VCaP (cell line): ENCODE results near the gene EPHA8.

Source experiments
- H3K27ac ChIP-seq: fragments of 450-650 bp; 2 replicates; pipeline ENCODE4 v1.5.1; 2017
- CTCF ChIP-seq: fragments of 450-650 bp; conservative IDR thresholded peaks from 2 replicates; pipeline ENCODE4 v1.5.1; 2017; ENCODE audit warnings: mild to moderate bottlenecking, moderate library complexity

The EPHA8 gene

GRCh38 chr1:22613572-22613918, 50.3 kb downstream of the EPHA8 start:
- TF ChIP-seq CTCF: no peak

GRCh38 chr1:22613951-22614350, 50.7 kb downstream of the EPHA8 start:
- H3K27ac ChIP-seq: no peak overlapping the region
- TF ChIP-seq CTCF: no peak

More at GRCh38 chr1:22613572-22613918, 50.3 kb downstream of the EPHA8 start:
- H3K27ac ChIP-seq: no peak overlapping the region

- H3K27ac ChIP-seq: no peak overlapping the region
- no peak for TF ChIP-seq CTCF
Observed at GRCh38 chr1:22615886-22616285, 52.6 kb downstream of the EPHA8 start.

GRCh38 chr1:22616571-22616970, 53.3 kb downstream of the EPHA8 start:
- TF ChIP-seq CTCF: no peak
- H3K27ac ChIP-seq: no peak overlapping the region

- H3K27ac ChIP-seq: no peak overlapping the region
- no peak for TF ChIP-seq CTCF
Observed at GRCh38 chr1:22618056-22618455, 54.8 kb downstream of the EPHA8 start.

GRCh38 chr1:22619252-22619651, 56.0 kb downstream of the EPHA8 start:
- TF ChIP-seq CTCF: no peak
- no peak overlapping the region for H3K27ac ChIP-seq

- no peak overlapping the region for H3K27ac ChIP-seq
- no peak for TF ChIP-seq CTCF
Observed at GRCh38 chr1:22619798-22620197, 56.5 kb downstream of the EPHA8 start.

- H3K27ac ChIP-seq: no peak overlapping the region
- no peak for TF ChIP-seq CTCF
Observed at GRCh38 chr1:22621761-22622160, 58.5 kb downstream of the EPHA8 start.
